Measurements from ENCODE around the gene RC3H2.

The RC3H2 gene, protein sequence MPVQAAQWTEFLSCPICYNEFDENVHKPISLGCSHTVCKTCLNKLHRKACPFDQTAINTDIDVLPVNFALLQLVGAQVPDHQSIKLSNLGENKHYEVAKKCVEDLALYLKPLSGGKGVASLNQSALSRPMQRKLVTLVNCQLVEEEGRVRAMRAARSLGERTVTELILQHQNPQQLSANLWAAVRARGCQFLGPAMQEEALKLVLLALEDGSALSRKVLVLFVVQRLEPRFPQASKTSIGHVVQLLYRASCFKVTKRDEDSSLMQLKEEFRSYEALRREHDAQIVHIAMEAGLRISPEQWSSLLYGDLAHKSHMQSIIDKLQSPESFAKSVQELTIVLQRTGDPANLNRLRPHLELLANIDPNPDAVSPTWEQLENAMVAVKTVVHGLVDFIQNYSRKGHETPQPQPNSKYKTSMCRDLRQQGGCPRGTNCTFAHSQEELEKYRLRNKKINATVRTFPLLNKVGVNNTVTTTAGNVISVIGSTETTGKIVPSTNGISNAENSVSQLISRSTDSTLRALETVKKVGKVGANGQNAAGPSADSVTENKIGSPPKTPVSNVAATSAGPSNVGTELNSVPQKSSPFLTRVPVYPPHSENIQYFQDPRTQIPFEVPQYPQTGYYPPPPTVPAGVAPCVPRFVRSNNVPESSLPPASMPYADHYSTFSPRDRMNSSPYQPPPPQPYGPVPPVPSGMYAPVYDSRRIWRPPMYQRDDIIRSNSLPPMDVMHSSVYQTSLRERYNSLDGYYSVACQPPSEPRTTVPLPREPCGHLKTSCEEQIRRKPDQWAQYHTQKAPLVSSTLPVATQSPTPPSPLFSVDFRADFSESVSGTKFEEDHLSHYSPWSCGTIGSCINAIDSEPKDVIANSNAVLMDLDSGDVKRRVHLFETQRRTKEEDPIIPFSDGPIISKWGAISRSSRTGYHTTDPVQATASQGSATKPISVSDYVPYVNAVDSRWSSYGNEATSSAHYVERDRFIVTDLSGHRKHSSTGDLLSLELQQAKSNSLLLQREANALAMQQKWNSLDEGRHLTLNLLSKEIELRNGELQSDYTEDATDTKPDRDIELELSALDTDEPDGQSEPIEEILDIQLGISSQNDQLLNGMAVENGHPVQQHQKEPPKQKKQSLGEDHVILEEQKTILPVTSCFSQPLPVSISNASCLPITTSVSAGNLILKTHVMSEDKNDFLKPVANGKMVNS

DNA sequence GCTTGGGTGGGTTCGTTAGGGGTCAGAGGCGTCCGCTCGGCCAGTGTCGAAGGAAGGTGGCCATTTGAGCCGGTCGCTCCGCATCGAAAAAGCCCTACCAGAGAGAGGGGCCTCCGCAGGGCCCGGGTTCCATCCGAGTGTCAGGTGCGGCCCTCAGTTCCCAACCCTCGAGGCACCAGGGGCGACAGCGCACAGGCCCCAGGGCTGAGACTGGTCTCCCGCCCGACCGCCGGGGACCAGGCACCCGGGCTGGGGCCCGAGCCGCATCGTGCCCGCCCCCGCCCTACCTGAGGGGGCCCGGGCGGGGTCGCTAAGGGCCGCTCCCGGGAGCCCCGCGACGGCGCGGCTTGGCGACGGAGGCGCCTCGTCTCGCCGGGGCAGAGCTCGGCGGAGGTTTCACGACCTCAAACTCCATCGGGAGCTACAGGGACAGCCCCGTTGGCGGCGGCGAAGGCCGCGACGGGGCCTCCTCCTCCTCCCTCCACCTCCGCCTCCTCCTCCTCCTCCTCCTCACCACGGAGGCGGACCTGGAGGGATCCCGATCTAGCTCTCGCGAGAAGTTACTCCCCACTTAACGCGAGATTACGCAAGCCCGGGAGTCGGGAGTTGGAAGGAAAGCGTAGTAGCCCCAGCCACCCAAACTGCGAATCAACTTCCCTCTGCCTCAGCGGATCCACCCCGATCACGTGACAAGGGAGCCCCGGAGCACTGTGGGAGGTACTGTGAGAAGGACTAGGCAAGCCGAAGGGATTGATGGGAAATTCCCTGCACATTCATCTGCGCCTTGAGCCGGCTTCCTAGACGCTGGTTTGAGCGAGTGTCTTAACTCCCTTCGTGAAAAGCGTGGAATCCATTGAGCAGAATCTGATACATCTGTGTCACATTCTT is at the start of gene RC3H2:
RC3H2 (minus strand) TSS at position 537 of the 888 bp plus-strand sequence. CDS start 7,850 bp downstream, outside the sequence.
- DNase-seq, result peak; percentile 100

- no peak for DNase-seq
These were observed 49.1 kb upstream of the RC3H2 start for GRCh38 chr9:122954253-122954691.

DNA sequence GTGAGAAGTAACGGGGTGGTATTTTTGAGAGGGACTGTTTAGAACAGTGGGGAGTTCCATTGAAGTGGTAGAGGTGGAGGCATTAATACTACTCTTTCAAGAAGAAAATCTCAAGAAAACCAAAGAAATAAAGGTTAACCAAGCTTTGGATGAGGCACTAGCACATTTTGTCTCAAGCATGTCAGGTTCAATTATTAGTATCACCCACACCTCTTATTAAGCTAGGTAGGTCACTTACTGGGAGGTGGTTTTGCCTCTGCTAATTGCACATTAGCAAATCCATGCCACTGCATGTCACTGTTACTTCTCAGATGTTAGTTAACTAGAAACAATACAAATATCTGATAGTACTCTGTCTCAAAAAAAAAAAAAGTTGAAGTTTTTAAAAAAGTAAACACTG is 45.9 kb upstream of the RC3H2 start:
- DNase-seq, result no peak

- no peak for DNase-seq
These were observed 45.1 kb upstream of the RC3H2 start for GRCh38 chr9:122950263-122950662.

GRCh38 chr9:122949696-122950095 is 44.5 kb upstream of the RC3H2 start:
- peak; percentile 44 for DNase-seq

- DNase-seq, result no peak
These were observed 43.2 kb upstream of the RC3H2 start for GRCh38 chr9:122948313-122948712.

- DNase-seq, result peak; percentile 26
These were observed 41.4 kb upstream of the RC3H2 start for GRCh38 chr9:122946461-122947005.

- no peak for DNase-seq
These were observed 40.1 kb upstream of the RC3H2 start for GRCh38 chr9:122944960-122945888.

GRCh38 chr9:122941582-122942234 is 36.5 kb upstream of the RC3H2 start:
- DNase-seq, result no peak

GRCh38 chr9:122940749-122941581 is 35.8 kb upstream of the RC3H2 start, which contains the start of gene RABGAP1:
TSS of gene RABGAP1 (plus strand) at chr9:122941020. CDS start at chr9:122957060, 16,040 bp downstream.
- peak; percentile 99 for DNase-seq

DNA sequence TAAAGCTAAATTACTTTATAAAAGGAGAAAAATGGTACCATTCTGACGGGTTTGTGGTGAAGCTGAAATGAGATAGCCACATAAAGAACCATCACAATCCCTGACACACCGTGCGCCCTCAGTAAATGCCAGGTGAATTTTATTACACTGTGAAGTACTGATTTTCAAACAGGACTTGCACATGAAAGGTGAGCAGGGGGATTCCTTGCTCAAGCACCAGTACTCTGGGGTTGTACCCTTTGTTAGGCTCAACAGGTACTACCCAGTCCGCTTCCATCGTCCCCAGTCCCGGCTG is 35.2 kb upstream of the RC3H2 start:
- DNase-seq, result no peak

GRCh38 chr9:122939601-122940000 is 34.4 kb upstream of the RC3H2 start:
- no peak for DNase-seq

GRCh38 chr9:122936883-122937282 is 31.7 kb upstream of the RC3H2 start:
- no peak for DNase-seq

GRCh38 chr9:122936464-122936863 is 31.3 kb upstream of the RC3H2 start:
- no peak for DNase-seq

DNA sequence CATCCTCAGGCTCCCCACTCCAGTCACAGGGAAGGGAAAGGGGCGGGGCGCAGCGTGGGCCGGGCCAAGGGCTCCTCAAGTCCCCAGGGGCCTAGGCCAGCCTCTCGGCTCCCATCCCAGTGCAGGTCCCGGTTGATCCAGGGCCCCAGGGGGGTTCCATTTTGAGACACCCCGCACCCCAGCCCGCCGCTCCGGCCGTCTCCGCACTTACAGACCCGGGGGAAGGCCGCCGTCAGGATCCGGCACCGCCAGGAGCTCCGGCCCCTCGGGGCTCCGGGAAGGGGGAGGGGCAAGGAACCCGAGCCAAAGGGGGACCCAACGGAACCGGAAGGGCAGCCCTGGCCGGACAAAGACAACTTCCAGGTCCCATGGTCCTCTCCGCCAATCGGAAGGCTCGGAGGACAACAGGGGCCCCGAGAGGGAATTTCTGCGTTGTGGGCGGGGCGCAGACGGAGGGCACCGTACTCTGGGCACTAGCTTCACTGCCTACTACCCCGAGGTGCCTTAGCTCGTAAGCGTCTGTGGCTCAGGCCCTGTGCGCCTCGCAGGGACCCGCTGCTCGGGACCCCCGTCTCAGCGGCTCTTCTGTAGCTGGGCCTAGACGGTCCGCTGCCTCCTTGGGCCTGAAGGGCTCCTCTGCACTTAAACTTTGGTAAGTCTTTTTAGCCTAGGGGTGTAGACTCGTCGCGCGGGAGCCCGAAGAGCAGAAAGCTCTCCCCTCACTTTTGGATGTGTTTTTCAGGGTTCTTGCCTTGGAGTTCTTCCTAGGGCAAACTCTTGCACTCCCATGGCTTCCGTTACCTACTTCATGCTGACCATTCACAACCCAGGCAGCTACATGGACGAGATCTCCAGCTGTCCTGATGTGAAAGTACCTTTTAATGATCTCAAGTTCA is 26.3 kb upstream of the RC3H2 start, which contains the start of gene ZBTB26:
ZBTB26 (minus strand) TSS at position 287 of the 896 bp plus-strand sequence. CDS start 11,578 bp downstream, outside the sequence.
- DNase-seq, result peak; percentile 98

DNA sequence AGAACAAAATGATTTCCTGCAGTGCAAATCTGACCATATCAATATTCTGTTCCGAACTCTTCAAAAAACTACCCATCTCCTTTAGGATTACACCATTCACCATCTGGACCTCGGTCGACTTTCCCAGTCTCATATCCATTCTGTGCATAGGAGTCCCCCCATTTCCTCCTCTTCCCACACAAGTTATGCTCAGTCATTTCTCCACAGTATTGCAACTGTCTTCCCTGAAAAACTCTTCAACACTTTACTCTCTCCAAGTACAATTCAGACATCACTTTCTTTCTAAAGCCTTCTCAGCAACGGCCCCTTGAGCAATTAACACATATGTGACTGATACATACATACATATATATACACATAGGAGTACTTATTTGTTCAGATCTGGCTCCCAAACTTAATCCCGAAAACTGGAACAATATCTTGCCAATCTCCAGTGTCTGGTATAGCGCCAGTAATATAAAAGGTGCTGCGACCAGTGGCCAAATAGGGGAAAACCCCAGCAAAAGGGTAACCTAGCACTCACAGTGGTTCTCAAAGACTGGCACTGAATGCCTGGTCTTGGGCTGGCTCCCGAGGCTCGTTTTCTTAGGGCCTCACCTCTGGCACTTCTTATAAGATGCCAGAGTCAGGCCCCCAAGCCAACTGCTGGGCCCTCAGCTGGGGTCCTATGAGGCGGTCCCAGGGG is 25.5 kb upstream of the RC3H2 start:
- DNase-seq, result no peak

DNA sequence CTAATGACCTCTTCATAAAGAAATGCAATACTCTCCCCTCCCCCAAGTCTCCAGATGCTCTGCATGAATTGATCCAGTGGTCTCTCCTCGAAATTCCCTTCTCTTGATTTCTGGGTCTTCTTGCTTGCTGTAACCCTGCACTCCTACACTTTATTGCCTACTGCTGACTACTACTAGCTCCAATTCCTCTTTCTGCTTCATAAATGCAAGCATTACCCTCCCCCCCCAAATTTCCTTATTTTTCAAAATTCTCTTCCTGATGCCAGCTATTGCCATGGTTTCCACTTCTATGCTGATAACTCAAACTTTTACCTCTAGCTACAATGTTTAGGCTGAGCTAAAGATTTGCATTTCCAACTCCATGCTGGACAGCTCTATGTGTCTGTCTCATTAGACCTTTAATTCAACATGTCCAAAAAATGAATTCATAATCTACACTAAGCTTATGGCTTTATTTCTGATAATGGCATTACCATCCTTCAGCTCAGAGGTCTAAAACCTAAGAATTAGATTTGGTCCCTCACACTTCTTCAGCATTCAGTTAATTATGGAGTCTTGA is 24.7 kb upstream of the RC3H2 start:
- no peak for DNase-seq

Data from eye (tissue), 1 donor.